Measurements from ENCODE around the gene KIRREL3. TPM values are rescaled to one million over a fixed set of nuclear protein-coding genes. Genes with fewer than 3 reads are reported as not detected.

Gene KIRREL3
- total and polyA plus RNA-seq, 2 of the 8 experiments (the other 6 are each of a cell fraction or from before 2014, with no cell fraction given), result 0.29 to 0.32 TPM

GRCh38 chr11:126533560-126533959, 467.0 kb downstream of the KIRREL3 start:
- no peak overlapping the region for H2BK20ac ChIP-seq (ENCODE audit: low read length)
- H3K4me1 ChIP-seq (replicated peaks in 1 of 4; ENCODE audit: control insufficient read depth in 3 of 4, insufficient read depth in 4 of 4, low read length in 3 of 4), result no peaks in the 10 kb centered on the region; a peak in 1 of 7 replicates
- H3K27me3 ChIP-seq (replicated peaks in 1 of 4; ENCODE audit: control insufficient read depth in 3 of 4, extremely low read depth in 1 of 4, insufficient read depth in 3 of 4, low read length in 3 of 4), result no peaks in the 10 kb centered on the region
- no peak overlapping the region for H3K27ac ChIP-seq (ENCODE audit: low read depth, low read length)
- H2BK5ac ChIP-seq (ENCODE audit: low read depth, low read length), result no peak overlapping the region
- no peak overlapping the region for H3K23ac ChIP-seq (ENCODE audit: insufficient read length)
- H3K9me3 ChIP-seq (ENCODE audit: insufficient read depth in 2 of 2, low read depth in 1 of 2, low read length in 1 of 2), result no peaks in the 10 kb centered on the region
- no peaks in the 10 kb centered on the region for H4K20me1 ChIP-seq (replicated peaks in 1 of 2; ENCODE audit: control insufficient read depth in 1 of 2, insufficient read depth in 2 of 2, low read length in 2 of 2)
- no peaks in the 10 kb centered on the region for H3K79me1 ChIP-seq (ENCODE audit: low read depth, low read length)
- H4K5ac ChIP-seq (ENCODE audit: insufficient read length, low read depth, low read length), result no peak overlapping the region
- WGBS, 2 experiments (ENCODE audit: extremely low coverage in 1 of 2, insufficient coverage in 1 of 2, insufficient read length in 1 of 2, insufficient replicate concordance in 2 of 2, low coverage in 1 of 2, low lambda C conversion rate in 2 of 2, missing lambda C conversion rate in 1 of 2), result 92% methylated on average over 6 of the region's 6 CpGs; no CpG with 5 or more reads in 1 of the 2 experiments
- no peak overlapping the region for H3K4me3 ChIP-seq (ENCODE audit: extremely low read depth in 1 of 4, insufficient read depth in 2 of 4, low read depth in 3 of 4, low read length in 4 of 4)
- no peaks in the 10 kb centered on the region for H3K36me3 ChIP-seq (ENCODE audit: control insufficient read depth in 2 of 4, insufficient read depth in 4 of 4, low read length in 3 of 4)
- H3K18ac ChIP-seq (ENCODE audit: extremely low read depth, low read length), result no peak overlapping the region
- no peak overlapping the region for H3K56ac ChIP-seq (replicated peaks; ENCODE audit: insufficient read length, low read depth, low read length)
- H3K4me2 ChIP-seq (ENCODE audit: insufficient read depth in 1 of 2, low read depth in 2 of 2, low read length in 2 of 2), result no peak overlapping the region
- H3K4ac ChIP-seq (replicated peaks; ENCODE audit: insufficient read length, low read depth, low read length), result no peak overlapping the region
- H4K91ac ChIP-seq (replicated peaks; ENCODE audit: insufficient read length, low read length), result no peak overlapping the region
- no peak overlapping the region for H2BK120ac ChIP-seq (replicated peaks; ENCODE audit: low read depth, low read length)
- H4K8ac ChIP-seq (ENCODE audit: extremely low read depth, insufficient read depth, low read length), result no peak overlapping the region
- ChIA-PET CTCF (ENCODE audit: partially characterized antibody) (interaction anchor here (0.7 to 1.6 kb wide), 9 partner anchors 9 to 457 kb away, joined by 3 to 4 read pairs (median 3); no protein-coding TSS in a partner anchor), POLR2A (ENCODE audit: partially characterized antibody) (interaction anchor here (1.1 kb wide), 1 partner anchor 10 kb away, joined by 5 read pairs; no protein-coding TSS in a partner anchor)
- no peaks in the 10 kb centered on the region; the same call in 1 of the 2 replicates for H3K23me2 ChIP-seq (ENCODE audit: low read depth, low read length)
- no peak overlapping the region for H2BK15ac ChIP-seq (ENCODE audit: low read length)
- FAIRE-seq, result no peak
- no peak overlapping the region for H2AK5ac ChIP-seq (ENCODE audit: low read depth, low read length)
- no peak overlapping the region for H3K9ac ChIP-seq (replicated peaks in 1 of 4; ENCODE audit: extremely low read depth in 1 of 4, low read depth in 3 of 4, low read length in 3 of 4)
- no peak overlapping the region for H2AFZ ChIP-seq (ENCODE audit: low read length)
- DNase-seq (ENCODE audit: low read depth in 1 of 2, low spot score in 2 of 2), result no peak
- no peak overlapping the region for H2BK12ac ChIP-seq (ENCODE audit: low read depth, low read length)
- no peaks in the 10 kb centered on the region for H3K79me2 ChIP-seq (ENCODE audit: control insufficient read depth in 1 of 2, insufficient read depth in 2 of 2, low read length in 2 of 2)
- H3K14ac ChIP-seq (ENCODE audit: insufficient read length), result no peak overlapping the region
- no peak for TF ChIP-seq BACH1 (IDR thresholded peaks at IDR 0.05; ENCODE audit: low read length)
- TF ChIP-seq KDM1A (IDR thresholded peaks at IDR 0.05; ENCODE audit: borderline replicate concordance, low read length), result peak; percentile 52; the same call in 1 of the 2 replicates

Data from H1 (cell line).